Colonic mucosa (tissue), 4 donors: ENCODE data around the gene CREBBP. TPM values are rescaled to one million over a fixed set of nuclear protein-coding genes. Genes with fewer than 3 reads are reported as not detected.

Source experiments
- DNase-seq: peaks from one replicate; pipeline ENCODE4 v3.0.0-alpha.2; 2020
- H3K27ac ChIP-seq: fragments of 200-600 bp; one replicate; pipeline ENCODE4 v1.8.0; 2021
- H3K27me3 ChIP-seq: fragments of 200-600 bp; one replicate; pipeline ENCODE4 v1.8.0; 2021
- H3K36me3 ChIP-seq: fragments of 200-600 bp; one replicate; pipeline ENCODE4 v1.8.0; 2021
- H3K4me1 ChIP-seq: fragments of 200-600 bp; one replicate; pipeline ENCODE4 v1.8.0; 2021; ENCODE audit warnings: mild to moderate bottlenecking
- H3K4me3 ChIP-seq: fragments of 200-600 bp; one replicate; pipeline ENCODE4 v1.8.0; 2021
- H3K9ac ChIP-seq, 2 donors: one replicate each; pipeline ENCODE4 v1.7.0; 2013; ENCODE audit warnings: control low read depth in 2 of 2, low read depth in 2 of 2, low read length in 2 of 2
- H3K9me3 ChIP-seq: fragments of 200-600 bp; one replicate; pipeline ENCODE4 v1.8.0; 2021
- CTCF ChIP-seq: fragments of 200-600 bp; IDR thresholded peaks from one replicate; pipeline ENCODE4 v1.8.0; 2022; ENCODE audit warnings: antibody characterized with exemption, mild to moderate bottlenecking
- intact Hi-C: fragments of 100-400 bp; cut with DNase I; formaldehyde crosslinking; loops from one replicate; pipeline ENCODE4 v1.14.1; 2022
- total RNA-seq, 2 donors: library from RNA; stranded (reverse); fragmentation: NEBNext Ultra II Directional in 1 of 2; extraction: Animal tissue kit (Norgen Biotek cat#: 25700) in 1 of 2; gene quantifications; one replicate each; pipeline ENCODE4 v1.2.1, GENCODE V29; 2021
- donor health status: healthy.
- donor health status: DM: no; HTN: no; CAD: no.
- donor health status: DM: no; HTN: no; CAD: no.

Gene CREBBP
- total RNA-seq, 2 donors from 2014 or later = 42.0 to 45.2 TPM

- intact Hi-C loops = loop anchor here (10.0 kb wide), 1 partner anchor 99 kb away; no protein-coding TSS in a partner anchor
- Histone ChIP-seq H3K4me1 (peaks cover 13% of the 10 kb centered on the region), H3K4me3 (no peak overlapping the region), H3K9ac (no peak overlapping the region), H3K36me3 (no peaks in the 10 kb centered on the region), H3K9me3 (no peaks in the 10 kb centered on the region), H3K27me3 (no peaks in the 10 kb centered on the region), H3K27ac (no peak overlapping the region)
- DNase-seq = no peak
- no peak for TF ChIP-seq CTCF
These were observed 6.9 kb downstream of the CREBBP start for GRCh38 chr16:3873482-3874173.

- Histone ChIP-seq H3K36me3 (no peaks in the 10 kb centered on the region), H3K4me1 (peaks cover 13% of the 10 kb centered on the region)
These were observed 8.2 kb downstream of the CREBBP start for GRCh38 chr16:3872216-3872895.

GRCh38 chr16:3868967-3869366 is 11.5 kb downstream of the CREBBP start:
- Histone ChIP-seq H3K36me3 (no peaks in the 10 kb centered on the region), H3K4me3 (no peak overlapping the region), H3K9me3 (no peaks in the 10 kb centered on the region), H3K9ac (no peak overlapping the region), H3K27me3 (no peaks in the 10 kb centered on the region), H3K27ac (no peak overlapping the region), H3K4me1 (peaks cover 10% of the 10 kb centered on the region)
- no peak for DNase-seq
- TF ChIP-seq CTCF = no peak
- intact Hi-C loops = no loop called here

More at GRCh38 chr16:3872216-3872895, 8.2 kb downstream of the CREBBP start:
- no peak overlapping the region for H3K4me3 ChIP-seq
- no peak for TF ChIP-seq CTCF
- H3K27me3 ChIP-seq = no peaks in the 10 kb centered on the region
- no peak overlapping the region for H3K9ac ChIP-seq
- intact Hi-C loops = loop anchor here (10.0 kb wide), 1 partner anchor 98 kb away; no protein-coding TSS in a partner anchor
- no peak overlapping the region for H3K27ac ChIP-seq
- H3K9me3 ChIP-seq = no peaks in the 10 kb centered on the region
- DNase-seq = no peak

- Histone ChIP-seq H3K4me1 (peaks cover 13% of the 10 kb centered on the region), H3K27me3 (no peaks in the 10 kb centered on the region), H3K4me3 (no peak overlapping the region), H3K36me3 (no peaks in the 10 kb centered on the region), H3K9ac (no peak overlapping the region), H3K27ac (no peak overlapping the region), H3K9me3 (no peaks in the 10 kb centered on the region)
- DNase-seq = no peak
- intact Hi-C loops = no loop called here
- TF ChIP-seq CTCF = no peak
These were observed 12.0 kb downstream of the CREBBP start for GRCh38 chr16:3868556-3868955.

- Histone ChIP-seq H3K27me3 (no peaks in the 10 kb centered on the region), H3K9me3 (no peaks in the 10 kb centered on the region), H3K4me1 (peaks cover 14% of the 10 kb centered on the region), H3K27ac (no peak overlapping the region), H3K9ac (no peak overlapping the region), H3K36me3 (no peaks in the 10 kb centered on the region), H3K4me3 (no peak overlapping the region)
- no peak for TF ChIP-seq CTCF
- intact Hi-C loops = no loop called here
- no peak for DNase-seq
These were observed 13.6 kb downstream of the CREBBP start for GRCh38 chr16:3866703-3867431.
